Panc1 (cell line): Measurements from ENCODE around the gene MRAP.

Experiments used
- CTCF ChIP-seq: fragments of 450-650 bp; IDR thresholded peaks from 2 replicates; pipeline ENCODE4 v1.5.1; 2017; ENCODE audit warnings: mild to moderate bottlenecking
- POLR2AphosphoS5 ChIP-seq: IDR thresholded peaks from 2 replicates; pipeline ENCODE4 v1.6.1; 2012; ENCODE audit warnings: mild to moderate bottlenecking, low read depth, low read length, moderate library complexity
- REST ChIP-seq, 2 experiments: IDR thresholded peaks; 2 replicates each; pipeline ENCODE4 v1.6.1; 2011 to 2012; ENCODE audit warnings: low read depth in 2 of 2, control low read depth in 1 of 2, low read length in 1 of 2, mild to moderate bottlenecking in 1 of 2, moderate library complexity in 1 of 2; ENCODE audit not compliant: insufficient read depth in 1 of 2
- SIN3A ChIP-seq: IDR thresholded peaks from 2 replicates; pipeline ENCODE4 v1.6.1; 2012; ENCODE audit warnings: low read depth, mild to moderate bottlenecking, low read length, moderate library complexity, borderline replicate concordance; ENCODE audit not compliant: insufficient read depth
- TCF7L2 ChIP-seq: IDR thresholded peaks from 2 replicates; pipeline ENCODE4 v1.6.1; 2011; ENCODE audit warnings: mild to moderate bottlenecking, low read depth, low read length, inconsistent platforms

GRCh38 chr21:32332463-32332951 is 33.9 kb downstream of the MRAP start:
- TF ChIP-seq CTCF (no peak), POLR2AphosphoS5 (no peak), REST (IDR thresholded peaks at IDR 0.05; ENCODE audit: insufficient read depth in 1 of 2, low read depth in 2 of 2, low read length in 1 of 2) (no peak), SIN3A (no peak), TCF7L2 (no peak)
